ENCODE results near the gene LAMA2.

- TF ChIP-seq POLR2AphosphoS5 (IDR thresholded peaks at IDR 0.05; ENCODE audit: borderline replicate concordance, low read depth, low read length) (no peak), EZH2 (IDR thresholded peaks at IDR 0.05) (no peak)
These were observed 611.6 kb downstream of the LAMA2 start for GRCh38 chr6:129494586-129494985.

All from SK-N-MC (cell line).